ENCODE data around the gene LRP6.

- TF ChIP-seq, protein P1, sequence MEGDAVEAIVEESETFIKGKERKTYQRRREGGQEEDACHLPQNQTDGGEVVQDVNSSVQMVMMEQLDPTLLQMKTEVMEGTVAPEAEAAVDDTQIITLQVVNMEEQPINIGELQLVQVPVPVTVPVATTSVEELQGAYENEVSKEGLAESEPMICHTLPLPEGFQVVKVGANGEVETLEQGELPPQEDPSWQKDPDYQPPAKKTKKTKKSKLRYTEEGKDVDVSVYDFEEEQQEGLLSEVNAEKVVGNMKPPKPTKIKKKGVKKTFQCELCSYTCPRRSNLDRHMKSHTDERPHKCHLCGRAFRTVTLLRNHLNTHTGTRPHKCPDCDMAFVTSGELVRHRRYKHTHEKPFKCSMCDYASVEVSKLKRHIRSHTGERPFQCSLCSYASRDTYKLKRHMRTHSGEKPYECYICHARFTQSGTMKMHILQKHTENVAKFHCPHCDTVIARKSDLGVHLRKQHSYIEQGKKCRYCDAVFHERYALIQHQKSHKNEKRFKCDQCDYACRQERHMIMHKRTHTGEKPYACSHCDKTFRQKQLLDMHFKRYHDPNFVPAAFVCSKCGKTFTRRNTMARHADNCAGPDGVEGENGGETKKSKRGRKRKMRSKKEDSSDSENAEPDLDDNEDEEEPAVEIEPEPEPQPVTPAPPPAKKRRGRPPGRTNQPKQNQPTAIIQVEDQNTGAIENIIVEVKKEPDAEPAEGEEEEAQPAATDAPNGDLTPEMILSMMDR (conservative IDR thresholded peaks at IDR 0.05): no peak
- no peak for TF ChIP-seq EZH2 (IDR thresholded peaks at IDR 0.05; ENCODE audit: low read depth)
Measured at GRCh38 chr12:12273291-12273957, 6.6 kb upstream of the LRP6 start.

Data from PC-9 (cell line).